Measurements from ENCODE around the gene TAS2R60.
"Not testable (repeated sequence)": the region's sequence is repeated elsewhere in the genome, so short reads cannot be mapped to it uniquely, and the experiment has no call there.

The TAS2R60 gene

GRCh38 chr7:143444063-143444782 lies 970 bp downstream of the TAS2R60 start:
- DNase-seq (ENCODE audit: low read depth): no peak

- DNase-seq (ENCODE audit: low read depth): no peak
Measured at GRCh38 chr7:143444785-143445184, 1.5 kb downstream of the TAS2R60 start.

- DNase-seq (ENCODE audit: low read depth): no peak
Measured at GRCh38 chr7:143447466-143447865, 4.2 kb downstream of the TAS2R60 start.

GRCh38 chr7:143448429-143448828 lies 5.2 kb downstream of the TAS2R60 start:
- no peak for DNase-seq (ENCODE audit: low read depth)

GRCh38 chr7:143449793-143450192 lies 6.5 kb downstream of the TAS2R60 start:
- no peak for DNase-seq (ENCODE audit: low read depth)

GRCh38 chr7:143451122-143451521 lies 7.9 kb downstream of the TAS2R60 start:
- DNase-seq (ENCODE audit: low read depth): no peak

- no peak for DNase-seq (ENCODE audit: low read depth)
Measured at GRCh38 chr7:143451746-143452145, 8.5 kb downstream of the TAS2R60 start.

- DNase-seq (ENCODE audit: low read depth): no peak
Measured at GRCh38 chr7:143452495-143452894, 9.2 kb downstream of the TAS2R60 start.

GRCh38 chr7:143454091-143454680 lies 10.9 kb downstream of the TAS2R60 start:
- DNase-seq (ENCODE audit: low read depth): no peak

- DNase-seq (ENCODE audit: low read depth): no peak
Measured at GRCh38 chr7:143455491-143455890, 12.2 kb downstream of the TAS2R60 start.

GRCh38 chr7:143455942-143456341 lies 12.7 kb downstream of the TAS2R60 start:
- DNase-seq (ENCODE audit: low read depth): no peak

GRCh38 chr7:143456992-143457793 lies 13.9 kb downstream of the TAS2R60 start:
- no peak for DNase-seq (ENCODE audit: low read depth)

- no peak for DNase-seq (ENCODE audit: low read depth)
Measured at GRCh38 chr7:143458263-143458662, 15.0 kb downstream of the TAS2R60 start.

- DNase-seq (ENCODE audit: low read depth): no peak
Measured at GRCh38 chr7:143458681-143459080, 15.4 kb downstream of the TAS2R60 start.

- no peak for DNase-seq (ENCODE audit: low read depth)
Measured at GRCh38 chr7:143459359-143459758, 16.1 kb downstream of the TAS2R60 start.

- DNase-seq (ENCODE audit: low read depth): no peak
Measured at GRCh38 chr7:143460271-143460979, 17.2 kb downstream of the TAS2R60 start.

GRCh38 chr7:143462045-143462444 lies 18.8 kb downstream of the TAS2R60 start:
- no peak for DNase-seq (ENCODE audit: low read depth)

GRCh38 chr7:143463556-143463955 lies 20.3 kb downstream of the TAS2R60 start:
- no peak for DNase-seq (ENCODE audit: low read depth)

GRCh38 chr7:143463957-143464356 lies 20.7 kb downstream of the TAS2R60 start:
- DNase-seq (ENCODE audit: low read depth): no peak

- no peak for DNase-seq (ENCODE audit: low read depth)
Measured at GRCh38 chr7:143467724-143468123, 24.5 kb downstream of the TAS2R60 start.

GRCh38 chr7:143472071-143472689 lies 28.9 kb downstream of the TAS2R60 start:
- DNase-seq (ENCODE audit: low read depth): not testable (repeated sequence)
